Esophagus muscularis mucosa (tissue), 4 donors: ENCODE results near the gene GSG1L2. TPM values are rescaled to one million over a fixed set of nuclear protein-coding genes. Genes with fewer than 3 reads are reported as not detected.

Source experiments
- DNase-seq: peaks from one replicate; pipeline ENCODE4 v3.0.0-alpha.2; 2017; ENCODE audit errors: extremely low spot score
- H3K27ac ChIP-seq, 4 donors: fragments of 200-600 bp; sonication (generic); replicated peaks in 1 of 4; 1 replicate in 3 of 4; 2 replicates in 1 of 4; pipeline ENCODE4 v1.5.1; 2016 to 2019; ENCODE audit warnings: mild to moderate bottlenecking in 1 of 4
- H3K27me3 ChIP-seq, 4 donors: fragments of 200-600 bp; sonication (generic); one replicate each; pipeline versions ENCODE4 v1.5.1 to v1.6.0; 2016 to 2019
- H3K36me3 ChIP-seq, 4 donors: fragments of 200-600 bp; sonication (generic); one replicate each; pipeline ENCODE4 v1.5.1; 2016 to 2019
- H3K4me1 ChIP-seq, 4 donors: fragments of 200-600 bp; sonication (generic); one replicate each; pipeline ENCODE4 v1.5.1; 2016 to 2019
- H3K4me3 ChIP-seq, 4 donors: fragments of 200-600 bp; sonication (generic); 1 replicate in 2 of 4; 2 replicates in 2 of 4; pipeline ENCODE4 v1.5.1; 2016 to 2019; ENCODE audit warnings: mild to moderate bottlenecking in 4 of 4, moderate library complexity in 1 of 4
- H3K9me3 ChIP-seq, 4 donors: fragments of 200-600 bp; sonication (generic); 1 replicate in 3 of 4; 2 replicates in 1 of 4; pipeline ENCODE4 v1.5.1; 2016 to 2019
- EP300 ChIP-seq: sonication (generic); formaldehyde crosslinking; IDR thresholded peaks from one replicate; pipeline ENCODE4 v1.6.1; 2017; ENCODE audit warnings: antibody characterized with exemption
- POLR2A ChIP-seq: fragments of 450-650 bp; IDR thresholded peaks from one replicate; pipeline ENCODE4 v1.6.1; 2017; ENCODE audit warnings: antibody characterized with exemption, moderate library complexity, mild to moderate bottlenecking, low read depth
- POLR2AphosphoS5 ChIP-seq, 2 donors: sonication (generic); formaldehyde crosslinking; IDR thresholded peaks; one replicate each; pipeline ENCODE4 v1.6.1; 2017; ENCODE audit warnings: antibody characterized with exemption in 2 of 2
- WGBS: methylation state at CpG from one replicate; pipeline ENCODE4 v1.1.5; 2018; 5-methylcytosine and 5-hydroxymethylcytosine counted together
- intact Hi-C: fragments of 100-400 bp; cut with DNase I; formaldehyde crosslinking; loops from one replicate; pipeline ENCODE4 v1.15.1; 2023
- total RNA-seq, 4 donors: library from RNA; depleted of rRNA; stranded (reverse); fragments of >200 nt; gene quantifications; one replicate each; pipeline versions ENCODE4 v1.1.0 to v1.2.1, GENCODE V29; 2016
- TF ChIP-seq, protein P1 (sequence below), 3 experiments: fragments of 200-600 bp in 2 of 3; fragments of 450-650 bp in 1 of 3; sonication (generic) in 2 of 3; IDR thresholded peaks; one replicate each; pipeline ENCODE4 v1.5.1; 2017 to 2019; ENCODE audit warnings: antibody characterized with exemption in 3 of 3, mild to moderate bottlenecking in 2 of 3, moderate library complexity in 1 of 3

GSG1L2 gene
- total RNA-seq: not detected

DNA sequence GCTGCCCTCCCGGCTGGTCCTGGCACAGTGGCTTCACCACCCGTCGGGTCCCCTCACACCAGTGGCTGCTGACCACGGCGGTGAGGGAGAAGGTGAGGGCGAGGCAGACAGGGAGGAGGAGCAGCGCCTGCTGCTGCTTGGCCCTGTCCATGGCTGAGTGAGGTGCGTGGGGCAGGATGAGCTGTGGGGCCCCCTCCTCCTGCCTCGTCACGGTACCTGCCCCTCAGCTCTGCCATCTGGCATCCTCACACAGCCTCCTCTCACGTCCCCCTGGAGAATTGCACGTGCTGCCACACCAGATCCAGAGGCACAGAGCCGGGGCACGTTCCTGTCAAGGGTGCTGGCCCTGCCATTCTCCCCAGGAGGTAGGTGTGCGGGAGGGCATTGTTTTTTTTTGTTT is at the start of gene GSG1L2:
Gene GSG1L2, minus strand, starts transcription at position 159 of the 400 bp plus-strand sequence. Its CDS starts 8 bp downstream, at position 151.
- Histone ChIP-seq H3K9me3 (no peaks in the 10 kb centered on the region), H3K4me1 (peaks cover 0 to 24% (median 20%) of the 10 kb centered on the region in 4 donors), H3K27me3 (no peaks in the 10 kb centered on the region), H3K4me3 (no peak within 1 kb of the TSS), H3K27ac (peak within 1 kb of the TSS in 2 of 4 donors; percentile 27 to 28), H3K36me3 (no peaks in the 10 kb centered on the region)
- no peak for TF ChIP-seq EP300
- TF ChIP-seq, protein P1, sequence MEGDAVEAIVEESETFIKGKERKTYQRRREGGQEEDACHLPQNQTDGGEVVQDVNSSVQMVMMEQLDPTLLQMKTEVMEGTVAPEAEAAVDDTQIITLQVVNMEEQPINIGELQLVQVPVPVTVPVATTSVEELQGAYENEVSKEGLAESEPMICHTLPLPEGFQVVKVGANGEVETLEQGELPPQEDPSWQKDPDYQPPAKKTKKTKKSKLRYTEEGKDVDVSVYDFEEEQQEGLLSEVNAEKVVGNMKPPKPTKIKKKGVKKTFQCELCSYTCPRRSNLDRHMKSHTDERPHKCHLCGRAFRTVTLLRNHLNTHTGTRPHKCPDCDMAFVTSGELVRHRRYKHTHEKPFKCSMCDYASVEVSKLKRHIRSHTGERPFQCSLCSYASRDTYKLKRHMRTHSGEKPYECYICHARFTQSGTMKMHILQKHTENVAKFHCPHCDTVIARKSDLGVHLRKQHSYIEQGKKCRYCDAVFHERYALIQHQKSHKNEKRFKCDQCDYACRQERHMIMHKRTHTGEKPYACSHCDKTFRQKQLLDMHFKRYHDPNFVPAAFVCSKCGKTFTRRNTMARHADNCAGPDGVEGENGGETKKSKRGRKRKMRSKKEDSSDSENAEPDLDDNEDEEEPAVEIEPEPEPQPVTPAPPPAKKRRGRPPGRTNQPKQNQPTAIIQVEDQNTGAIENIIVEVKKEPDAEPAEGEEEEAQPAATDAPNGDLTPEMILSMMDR (IDR thresholded peaks at IDR 0.05): no peak
- TF ChIP-seq POLR2A: no peak
- no peak for TF ChIP-seq POLR2AphosphoS5 (IDR thresholded peaks at IDR 0.05)
- WGBS: 66% methylated on average over 15 of the region's 15 CpGs
- DNase-seq: no peak
- intact Hi-C loops: no loop called here

- no peak overlapping the region for H3K27ac ChIP-seq
- peaks cover 0 to 5% (median 2%) of the 10 kb centered on the region in 4 donors for H3K4me1 ChIP-seq
- DNase-seq: no peak
- no peak for TF ChIP-seq POLR2A
- 65% methylated on average over 3 of the region's 3 CpGs for WGBS
- intact Hi-C loops: no loop called here
- no peaks in the 10 kb centered on the region for H3K27me3 ChIP-seq
- H3K36me3 ChIP-seq: no peaks in the 10 kb centered on the region
- H3K9me3 ChIP-seq: no peaks in the 10 kb centered on the region
- no peak overlapping the region for H3K4me3 ChIP-seq
Measured at GRCh38 chr17:9868552-9868951, 46.7 kb upstream of the GSG1L2 start.

GRCh38 chr17:9865586-9865985 is 43.7 kb upstream of the GSG1L2 start:
- Histone ChIP-seq H3K36me3 (peaks cover 0 to 4% (median 0%) of the 10 kb centered on the region in 4 donors), H3K27ac (no peak overlapping the region), H3K4me1 (no peaks in the 10 kb centered on the region), H3K9me3 (peaks cover 0 to 2% (median under 1%) of the 10 kb centered on the region in 4 donors), H3K27me3 (no peaks in the 10 kb centered on the region), H3K4me3 (no peak overlapping the region)
- WGBS: 83% methylated on average over 1 of the region's 1 CpG
- no peak for TF ChIP-seq POLR2A
- TF ChIP-seq, protein P1 (IDR thresholded peaks at IDR 0.05): no peak
- no peak for TF ChIP-seq POLR2AphosphoS5 (IDR thresholded peaks at IDR 0.05)
- TF ChIP-seq EP300: no peak
- DNase-seq: no peak
- intact Hi-C loops: no loop called here

- 73% methylated on average over 4 of the region's 4 CpGs for WGBS
- TF ChIP-seq POLR2AphosphoS5 (IDR thresholded peaks at IDR 0.05) (no peak), POLR2A (no peak), EP300 (no peak)
- TF ChIP-seq, protein P1 (IDR thresholded peaks at IDR 0.05): no peak
- Histone ChIP-seq H3K4me1 (no peaks in the 10 kb centered on the region), H3K4me3 (no peak overlapping the region), H3K27ac (no peak overlapping the region), H3K27me3 (no peaks in the 10 kb centered on the region), H3K9me3 (peaks cover 0 to 10% (median 4%) of the 10 kb centered on the region in 4 donors), H3K36me3 (peaks cover 0 to 4% (median 0%) of the 10 kb centered on the region in 4 donors)
- intact Hi-C loops: no loop called here
- no peak for DNase-seq
Measured at GRCh38 chr17:9862949-9863348, 41.1 kb upstream of the GSG1L2 start.

GRCh38 chr17:9862220-9862619 is 40.3 kb upstream of the GSG1L2 start:
- Histone ChIP-seq H3K4me3 (no peak overlapping the region), H3K36me3 (peaks cover 0 to 4% (median 0%) of the 10 kb centered on the region in 4 donors), H3K27ac (no peak overlapping the region), H3K4me1 (no peaks in the 10 kb centered on the region), H3K27me3 (no peaks in the 10 kb centered on the region), H3K9me3 (peaks cover 0 to 10% (median 4%) of the 10 kb centered on the region in 4 donors)
- intact Hi-C loops: no loop called here
- WGBS: 93% methylated on average over 1 of the region's 1 CpG
- TF ChIP-seq, protein P1 (IDR thresholded peaks at IDR 0.05): no peak
- no peak for TF ChIP-seq POLR2AphosphoS5 (IDR thresholded peaks at IDR 0.05)
- TF ChIP-seq POLR2A: no peak
- TF ChIP-seq EP300: no peak
- no peak for DNase-seq
